SK-N-SH (cell line): ENCODE measurements around the gene GPR27. TPM values are rescaled to one million over a fixed set of nuclear protein-coding genes. Genes with fewer than 3 reads are reported as not detected.

Experiments
- CTCF ChIA-PET: fragments of 300-600, 350-600 bp; formaldehyde crosslinking; extraction: SDS; loops from one replicate; lab custom pipeline; 2021; lab: Yijun Ruan, JAX
- POLR2A ChIA-PET: fragments of 350-600 bp; sonication (Branson Sonifier 250); formaldehyde crosslinking; extraction: SDS; loops from one replicate; lab custom pipeline; 2020; ENCODE audit warnings: antibody characterized with exemption, inconsistent platforms; lab: Yijun Ruan, JAX
- DNase-seq: peaks from one replicate; pipeline ENCODE4 v3.0.0; 2012
- H2AFZ ChIP-seq: fragments of 200-600 bp; sonication (generic); 2 replicates; pipeline ENCODE4 v1.8.1; 2016; ENCODE audit warnings: antibody characterized with exemption, mild to moderate bottlenecking, low read depth
- H3F3A ChIP-seq: fragments of 200-600 bp; sonication (generic); replicated peaks from 2 replicates; pipeline ENCODE3; 2016; ENCODE audit warnings: antibody characterized with exemption, mild to moderate bottlenecking; ENCODE audit not compliant: insufficient read depth
- H3K27ac ChIP-seq, 2 experiments: fragments of 200-500 bp in 1 of 2; fragments of 200-600 bp in 1 of 2; sonication (Bioruptor generic) in 1 of 2; sonication (generic), shearing (Covaris generic) in 1 of 2; 2 replicates each; pipeline versions ENCODE4 v1.5.1 to v1.6.1; 2014 to 2016; ENCODE audit warnings: low read depth in 2 of 2, inconsistent platforms in 1 of 2, low read length in 1 of 2, mild to moderate bottlenecking in 1 of 2, mixed read lengths in 1 of 2
- H3K27me3 ChIP-seq: fragments of 200-600 bp; sonication (generic), shearing (Covaris generic); 2 replicates; pipeline ENCODE4 v1.6.1; 2016; ENCODE audit warnings: mixed run types; ENCODE audit not compliant: insufficient read depth
- H3K36me3 ChIP-seq, 2 experiments: fragments of 200-500 bp in 1 of 2; fragments of 200-600 bp in 1 of 2; sonication (Bioruptor generic) in 1 of 2; sonication (generic) in 1 of 2; replicated peaks in 1 of 2; 2 replicates each; pipeline versions ENCODE3 to v1.5.1; 2014 to 2016; ENCODE audit warnings: low read length in 1 of 2, mild to moderate bottlenecking in 1 of 2; ENCODE audit not compliant: insufficient read depth in 2 of 2, control insufficient read depth in 1 of 2
- H3K4me1 ChIP-seq, 2 experiments: fragments of 200-500 bp in 1 of 2; fragments of 200-600 bp in 1 of 2; sonication (Bioruptor generic) in 1 of 2; sonication (generic), shearing (Covaris generic) in 1 of 2; 2 replicates each; pipeline versions ENCODE4 v1.5.1 to v1.6.1; 2014 to 2016; ENCODE audit warnings: low read depth in 1 of 2, low read length in 1 of 2, mixed run types in 1 of 2; ENCODE audit not compliant: insufficient read depth in 2 of 2, control insufficient read depth in 1 of 2
- H3K4me2 ChIP-seq: fragments of 200-600 bp; sonication (generic), shearing (Covaris generic); 2 replicates; pipeline ENCODE4 v1.6.1; 2017; ENCODE audit warnings: mixed run types
- H3K4me3 ChIP-seq, 2 experiments: fragments of 200-500 bp in 1 of 2; fragments of 200-600 bp in 1 of 2; sonication (Bioruptor generic) in 1 of 2; sonication (generic), shearing (Covaris generic) in 1 of 2; 2 replicates each; pipeline versions ENCODE4 v1.5.1 to v1.8.1; 2014 to 2016; ENCODE audit warnings: low read depth in 2 of 2, inconsistent platforms in 1 of 2, low read length in 1 of 2, mild to moderate bottlenecking in 1 of 2, mixed read lengths in 1 of 2, moderate library complexity in 1 of 2
- H3K79me2 ChIP-seq: fragments of 200-600 bp; sonication (generic); 2 replicates; pipeline ENCODE4 v1.8.1; 2017; ENCODE audit warnings: mild to moderate bottlenecking; ENCODE audit not compliant: insufficient read depth
- H3K9ac ChIP-seq: fragments of 200-600 bp; sonication (generic); 2 replicates; pipeline ENCODE4 v1.6.1; 2017; ENCODE audit warnings: mixed run types
- H3K9me2 ChIP-seq: fragments of 200-600 bp; sonication (generic); 2 replicates; pipeline ENCODE4 v1.6.1; 2017; ENCODE audit warnings: mixed run types
- H3K9me3 ChIP-seq: fragments of 200-600 bp; sonication (generic); 2 replicates; pipeline ENCODE4 v1.6.1; 2017; ENCODE audit warnings: mixed run types, mild to moderate bottlenecking, moderate library complexity
- H4K20me1 ChIP-seq: fragments of 200-600 bp; sonication (generic); 2 replicates; pipeline ENCODE4 v1.6.1; 2017; ENCODE audit warnings: mild to moderate bottlenecking, mixed run types; ENCODE audit not compliant: insufficient read depth
- CHD2 ChIP-seq: fragments of 150-350 bp; IDR thresholded peaks from 2 replicates; pipeline ENCODE4 v1.6.1; 2018; ENCODE audit warnings: low read length; ENCODE audit not compliant: partially characterized antibody
- ELF1 ChIP-seq: IDR thresholded peaks from 2 replicates; pipeline ENCODE4 v1.4.0; 2012
- EP300 ChIP-seq, 2 experiments: IDR thresholded peaks; 2 replicates each; pipeline versions ENCODE4 v1.4.0 to v1.6.1; 2012; ENCODE audit warnings: borderline replicate concordance in 1 of 2, low read depth in 1 of 2, low read length in 1 of 2
- EZH2phosphoT487 ChIP-seq: fragments of 200-600 bp; sonication (generic); IDR thresholded peaks from 2 replicates; pipeline ENCODE4 v1.6.1; 2017; ENCODE audit warnings: low read depth, mixed run types, mild to moderate bottlenecking, antibody characterized with exemption, moderate library complexity, borderline replicate concordance
- FOSL2 ChIP-seq: IDR thresholded peaks from 2 replicates; pipeline ENCODE4 v1.4.0; 2012; ENCODE audit warnings: low read depth, mild to moderate bottlenecking, moderate library complexity, borderline replicate concordance
- FOXM1 ChIP-seq: IDR thresholded peaks from 2 replicates; pipeline ENCODE4 v1.4.0; 2012; ENCODE audit warnings: low read depth, mild to moderate bottlenecking
- JUND ChIP-seq: IDR thresholded peaks from 2 replicates; pipeline ENCODE4 v1.4.0; 2012
- MAX ChIP-seq: IDR thresholded peaks from 2 replicates; pipeline ENCODE4 v1.4.0; 2012; ENCODE audit warnings: low read depth
- MEF2A ChIP-seq: IDR thresholded peaks from 2 replicates; pipeline ENCODE4 v1.4.0; 2012; ENCODE audit warnings: low read depth, borderline replicate concordance
- MXI1 ChIP-seq: IDR thresholded peaks from 2 replicates; pipeline ENCODE4 v1.6.1; 2012; ENCODE audit warnings: mild to moderate bottlenecking, low read depth, low read length, improper control_type of control experiment
- NFIC ChIP-seq: IDR thresholded peaks from 2 replicates; pipeline ENCODE4 v1.4.0; 2012; ENCODE audit warnings: borderline replicate concordance
- NRF1 ChIP-seq: IDR thresholded peaks from 2 replicates; pipeline ENCODE4 v1.6.1; 2012; ENCODE audit warnings: low read depth, mild to moderate bottlenecking, low read length
- RAD21 ChIP-seq: IDR thresholded peaks from 2 replicates; pipeline ENCODE4 v1.6.1; 2012; ENCODE audit warnings: mild to moderate bottlenecking, low read length
- RCOR1 ChIP-seq: fragments of 150-350 bp; IDR thresholded peaks from 2 replicates; pipeline ENCODE4 v1.6.1; 2017; ENCODE audit warnings: antibody characterized with exemption, low read length
- RFX5 ChIP-seq: IDR thresholded peaks from 2 replicates; pipeline ENCODE4 v1.6.1; 2012; ENCODE audit warnings: mild to moderate bottlenecking, improper control_type of control experiment, low read length
- RXRA ChIP-seq: IDR thresholded peaks from 2 replicates; pipeline ENCODE4 v1.4.0; 2012; ENCODE audit warnings: low read depth, mild to moderate bottlenecking, borderline replicate concordance
- SIN3A ChIP-seq: IDR thresholded peaks from 2 replicates; pipeline ENCODE4 v1.6.1; 2012; ENCODE audit warnings: low read depth, mild to moderate bottlenecking, low read length, moderate library complexity, borderline replicate concordance
- SMC3 ChIP-seq: IDR thresholded peaks from 2 replicates; pipeline ENCODE4 v1.6.1; 2012; ENCODE audit warnings: low read depth, low read length, improper control_type of control experiment
- TAF1 ChIP-seq: IDR thresholded peaks from 2 replicates; pipeline ENCODE4 v1.6.1; 2012; ENCODE audit warnings: low read depth, mild to moderate bottlenecking, low read length, moderate library complexity, borderline replicate concordance
- TCF12 ChIP-seq: IDR thresholded peaks from 2 replicates; pipeline ENCODE4 v1.4.0; 2012
- TEAD4 ChIP-seq: IDR thresholded peaks from 2 replicates; pipeline ENCODE4 v1.4.0; 2012; ENCODE audit warnings: mild to moderate bottlenecking, borderline replicate concordance; ENCODE audit not compliant: insufficient read depth
- USF1 ChIP-seq: IDR thresholded peaks from 2 replicates; pipeline ENCODE4 v1.4.0; 2012; ENCODE audit warnings: low read depth, borderline replicate concordance
- YY1 ChIP-seq: IDR thresholded peaks from 2 replicates; pipeline ENCODE4 v1.4.0; 2012; ENCODE audit warnings: low read depth, mild to moderate bottlenecking
- WGBS: methylation state at CpG from one replicate; pipeline ENCODE4 v1.1.6; 2017; ENCODE audit warnings: low lambda C conversion rate; 5-methylcytosine and 5-hydroxymethylcytosine counted together
- polyA plus RNA-seq, 3 experiments: library from polyadenylated mRNA; depleted of rRNA; stranded (reverse); fragments of >200 nt; gene quantifications; 2 replicates each; pipeline ENCODE4 v1.2.3, GENCODE V29; 2012
- TF ChIP-seq, protein P1 (sequence below): IDR thresholded peaks from 2 replicates; pipeline ENCODE4 v1.4.0; 2012; ENCODE audit warnings: low read depth, borderline replicate concordance
- TF ChIP-seq, protein P2 (sequence below): fragments of 150-350 bp; IDR thresholded peaks from 2 replicates; pipeline ENCODE4 v1.6.1; 2016; ENCODE audit warnings: mild to moderate bottlenecking, low read depth, low read length

Gene GPR27
- polyA plus RNA-seq, 1 of the 3 experiments (the other 2 are of a cell fraction): 0.05 TPM

- Histone ChIP-seq H3F3A (no peaks in the 10 kb centered on the region), H3K9ac (no peak overlapping the region), H3K79me2 (no peaks in the 10 kb centered on the region), H3K27me3 (no peaks in the 10 kb centered on the region), H3K36me3 (no peaks in the 10 kb centered on the region), H3K9me2 (no peaks in the 10 kb centered on the region), H3K4me1 (no peaks in the 10 kb centered on the region), H3K27ac (no peak overlapping the region), H2AFZ (no peak overlapping the region), H3K4me3 (no peak overlapping the region), H3K9me3 (no peaks in the 10 kb centered on the region), H3K4me2 (no peak overlapping the region), H4K20me1 (no peaks in the 10 kb centered on the region)
- CTCF ChIA-PET: interaction anchor here (0.6 kb wide), 1 partner anchor 153 kb away, joined by 4 read pairs; no protein-coding TSS in a partner anchor
- WGBS: 75% methylated on average over 5 of the region's 5 CpGs
- DNase-seq: no peak
- no peak for TF ChIP-seq MEF2A
- TF ChIP-seq NFIC: no peak
- TF ChIP-seq MAX: no peak
- TF ChIP-seq CHD2: no peak
- TF ChIP-seq USF1: no peak
- TF ChIP-seq RAD21: no peak
- TF ChIP-seq RFX5: no peak
- TF ChIP-seq FOXM1: no peak
- TF ChIP-seq TAF1: no peak
- TF ChIP-seq MXI1: no peak
- no peak for TF ChIP-seq ELF1
- TF ChIP-seq FOSL2: no peak
- no peak for TF ChIP-seq EZH2phosphoT487
- no peak for TF ChIP-seq RXRA
- TF ChIP-seq SIN3A: no peak
- POLR2A ChIA-PET: no interaction called here
Measured at GRCh38 chr3:71705681-71706080, 48.0 kb upstream of the GPR27 start.

DNA sequence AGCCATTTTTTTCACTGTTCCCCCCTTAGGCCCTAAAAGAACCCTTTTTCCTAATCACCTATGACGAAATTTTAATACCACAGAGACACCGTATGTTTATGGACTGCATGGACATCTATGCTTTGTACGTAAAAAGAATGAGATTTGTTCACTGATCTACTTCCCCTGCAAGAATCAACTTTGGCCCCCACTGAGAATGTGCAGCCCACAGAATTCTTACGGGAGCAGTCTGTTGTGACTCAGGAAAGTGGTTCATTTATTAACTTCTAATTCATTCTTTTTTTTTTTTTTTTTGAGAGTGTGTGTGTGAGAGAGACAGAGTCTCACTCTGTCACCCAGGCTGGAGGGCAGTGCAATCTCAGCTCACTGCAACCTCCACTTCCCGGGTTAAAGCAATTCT lies 46.1 kb upstream of the GPR27 start:
- Histone ChIP-seq H3F3A (no peaks in the 10 kb centered on the region), H4K20me1 (no peaks in the 10 kb centered on the region), H3K4me1 (no peaks in the 10 kb centered on the region; a peak in 1 of 4 replicates), H3K27ac (no peak overlapping the region), H3K9ac (no peak overlapping the region), H3K27me3 (no peaks in the 10 kb centered on the region), H3K36me3 (no peaks in the 10 kb centered on the region), H3K9me3 (no peaks in the 10 kb centered on the region), H3K9me2 (no peaks in the 10 kb centered on the region), H3K4me3 (no peak overlapping the region), H3K79me2 (no peaks in the 10 kb centered on the region), H3K4me2 (no peak overlapping the region), H2AFZ (no peak overlapping the region)
- ChIA-PET CTCF (no interaction called here), POLR2A (no interaction called here)
- WGBS: 63% methylated on average over 5 of the region's 5 CpGs
- no peak for TF ChIP-seq MXI1
- no peak for TF ChIP-seq JUND
- no peak for TF ChIP-seq YY1
- TF ChIP-seq, protein P1, sequence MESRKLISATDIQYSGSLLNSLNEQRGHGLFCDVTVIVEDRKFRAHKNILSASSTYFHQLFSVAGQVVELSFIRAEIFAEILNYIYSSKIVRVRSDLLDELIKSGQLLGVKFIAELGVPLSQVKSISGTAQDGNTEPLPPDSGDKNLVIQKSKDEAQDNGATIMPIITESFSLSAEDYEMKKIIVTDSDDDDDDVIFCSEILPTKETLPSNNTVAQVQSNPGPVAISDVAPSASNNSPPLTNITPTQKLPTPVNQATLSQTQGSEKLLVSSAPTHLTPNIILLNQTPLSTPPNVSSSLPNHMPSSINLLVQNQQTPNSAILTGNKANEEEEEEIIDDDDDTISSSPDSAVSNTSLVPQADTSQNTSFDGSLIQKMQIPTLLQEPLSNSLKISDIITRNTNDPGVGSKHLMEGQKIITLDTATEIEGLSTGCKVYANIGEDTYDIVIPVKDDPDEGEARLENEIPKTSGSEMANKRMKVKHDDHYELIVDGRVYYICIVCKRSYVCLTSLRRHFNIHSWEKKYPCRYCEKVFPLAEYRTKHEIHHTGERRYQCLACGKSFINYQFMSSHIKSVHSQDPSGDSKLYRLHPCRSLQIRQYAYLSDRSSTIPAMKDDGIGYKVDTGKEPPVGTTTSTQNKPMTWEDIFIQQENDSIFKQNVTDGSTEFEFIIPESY: no peak
- TF ChIP-seq RCOR1: no peak
- TF ChIP-seq EP300 (IDR thresholded peaks at IDR 0.05; ENCODE audit: borderline replicate concordance in 1 of 2, low read depth in 1 of 2, low read length in 1 of 2): no peak
- TF ChIP-seq SMC3: no peak
- TF ChIP-seq FOSL2: no peak
- no peak for TF ChIP-seq FOXM1
- TF ChIP-seq TCF12: no peak
- TF ChIP-seq EZH2phosphoT487: no peak
- TF ChIP-seq SIN3A: no peak
- TF ChIP-seq, protein P2, sequence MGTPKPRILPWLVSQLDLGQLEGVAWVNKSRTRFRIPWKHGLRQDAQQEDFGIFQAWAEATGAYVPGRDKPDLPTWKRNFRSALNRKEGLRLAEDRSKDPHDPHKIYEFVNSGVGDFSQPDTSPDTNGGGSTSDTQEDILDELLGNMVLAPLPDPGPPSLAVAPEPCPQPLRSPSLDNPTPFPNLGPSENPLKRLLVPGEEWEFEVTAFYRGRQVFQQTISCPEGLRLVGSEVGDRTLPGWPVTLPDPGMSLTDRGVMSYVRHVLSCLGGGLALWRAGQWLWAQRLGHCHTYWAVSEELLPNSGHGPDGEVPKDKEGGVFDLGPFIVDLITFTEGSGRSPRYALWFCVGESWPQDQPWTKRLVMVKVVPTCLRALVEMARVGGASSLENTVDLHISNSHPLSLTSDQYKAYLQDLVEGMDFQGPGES: no peak
- TF ChIP-seq TEAD4: no peak
- TF ChIP-seq MEF2A: no peak
- no peak for TF ChIP-seq ELF1
- TF ChIP-seq NRF1: no peak
- no peak for TF ChIP-seq RAD21
- no peak for TF ChIP-seq NFIC
- DNase-seq: no peak
